Heart right ventricle (tissue), 16 donors: Measurements from ENCODE around the gene MYOD1. TPM values are rescaled to one million over a fixed set of nuclear protein-coding genes. Genes with fewer than 3 reads are reported as not detected.
A peak's percentile ranks its signal among the peaks of the same experiment; 100 is the strongest.

Experiments
- ATAC-seq, 8 donors: fragments of 200-7000 bp; cut with Tn5 transposase; one replicate each; pipeline ENCODE4 v1.9.1; 2020; ENCODE audit warnings: mild to moderate bottlenecking in 8 of 8, moderate library complexity in 8 of 8, moderate number of reproducible peaks in 1 of 8
- DNase-seq, 2 donors: peaks; one replicate each; pipeline ENCODE4 v3.0.0-alpha.2; 2020
- H3K27ac ChIP-seq, 10 donors: fragments of 200-600 bp; sonication (generic) in 2 of 10; one replicate each; pipeline versions ENCODE4 v1.5.0 to v1.8.0; 2020 to 2022; ENCODE audit warnings: mild to moderate bottlenecking in 3 of 10
- H3K27me3 ChIP-seq, 7 donors: fragments of 200-600 bp; one replicate each; pipeline ENCODE4 v1.8.0; 2021 to 2022; ENCODE audit warnings: mild to moderate bottlenecking in 2 of 7
- H3K36me3 ChIP-seq, 9 donors: fragments of 200-600 bp; sonication (generic) in 1 of 9; one replicate each; pipeline versions ENCODE4 v1.5.0 to v1.8.0; 2020 to 2022; ENCODE audit warnings: mild to moderate bottlenecking in 2 of 9
- H3K4me1 ChIP-seq, 9 donors: fragments of 200-600 bp; sonication (generic) in 1 of 9; one replicate each; pipeline versions ENCODE4 v1.5.0 to v1.8.0; 2020 to 2022; ENCODE audit warnings: mild to moderate bottlenecking in 4 of 9
- H3K4me3 ChIP-seq, 10 donors: fragments of 200-600 bp; sonication (generic) in 2 of 10; one replicate each; pipeline versions ENCODE4 v1.5.0 to v1.8.0; 2020 to 2022; ENCODE audit warnings: mild to moderate bottlenecking in 7 of 10, moderate library complexity in 2 of 10
- H3K9me3 ChIP-seq, 11 donors: fragments of 200-600 bp in 10 of 11; sonication (generic) in 2 of 11; one replicate each; pipeline versions ENCODE4 v1.5.0 to v1.8.0; 2013 to 2022; ENCODE audit warnings: mild to moderate bottlenecking in 2 of 11, control low read depth in 1 of 11, moderate library complexity in 1 of 11
- CTCF ChIP-seq, 9 donors: fragments of 200-600 bp; sonication (generic) in 2 of 9; IDR thresholded peaks; one replicate each; pipeline versions ENCODE4 v1.5.0 to v1.8.0; 2021 to 2022; ENCODE audit warnings: antibody characterized with exemption in 9 of 9, mild to moderate bottlenecking in 5 of 9, moderate library complexity in 1 of 9
- WGBS, 2 donors: extraction: QIAGEN DNeasy Blood & Tissue Kit; methylation state at CpG; one replicate each; pipeline ENCODE4 v1.1.7; 2013; ENCODE audit warnings: inconsistent platforms in 1 of 2; 5-methylcytosine and 5-hydroxymethylcytosine counted together
- intact Hi-C, 10 donors: fragments of 100-400 bp; cut with DNase I; formaldehyde crosslinking; loops; one replicate each; pipeline versions ENCODE4 v1.11.1 to v1.14.2; 2022
- polyA plus RNA-seq, 2 donors: library from polyadenylated mRNA; stranded (reverse); fragments of 200-250 nt; gene quantifications; one replicate each; pipeline ENCODE4 v1.2.3, GENCODE V29; 2013
- total RNA-seq, 10 donors: library from RNA; stranded (reverse); fragmentation: NEBNext Ultra II Directional in 3 of 10; extraction: Animal tissue kit (Norgen Biotek cat#: 25700) in 3 of 10; gene quantifications; one replicate each; pipeline versions ENCODE4 v1.2.1 to v1.2.4, GENCODE V29; 2021 to 2023
- donor health status: Arrhythmogenic right ventricular cardiomyopathy.
- donor health status: ischemic (EF 13 %, LVEDD 7.1; RV severe dilation, severe dysfunction).
- donor health status: healthy with polysubstance abuse.
- donor health status: DM: no; HTN: yes; CAD: no.
- donor health status: DM: no; HTN: no; CAD: no.
- donor health status: ischemic (EF 25% LVEDD 6.9; RV normal size, moderate dysfunction).
- donor health status: ischemic (EF 25% LVEDD 5.7; RV mildly dilated, moderate dysfunction).
- donor health status: healthy.
- donor health status: DM: yes; HTN: yes; CAD: no.
- donor health status: Ischemic cardiomyopathy.
- donor health status: ischemic (EF 35%, LVEDD 5.7; RV mildly dilated, moderate dysfunction).
- donor health status: nonischemic (EF 11% LVEDD 7.7; RV severe dilation, severe dysfunction).
- donor health status: DM: yes; HTN: yes; CAD: no.
- donor health status: PGD.
- donor health status: ischemic (EF 29% LVEDD 5.4; RV normal size, mild dysfunction).
- donor health status: nonischemic (EF 23%, LVEDD 6.1; RV moderate dilation, normal function).

The MYOD1 gene
- total and polyA plus RNA-seq, 12 donors, result 0.20 TPM; not detected in 11

DNA sequence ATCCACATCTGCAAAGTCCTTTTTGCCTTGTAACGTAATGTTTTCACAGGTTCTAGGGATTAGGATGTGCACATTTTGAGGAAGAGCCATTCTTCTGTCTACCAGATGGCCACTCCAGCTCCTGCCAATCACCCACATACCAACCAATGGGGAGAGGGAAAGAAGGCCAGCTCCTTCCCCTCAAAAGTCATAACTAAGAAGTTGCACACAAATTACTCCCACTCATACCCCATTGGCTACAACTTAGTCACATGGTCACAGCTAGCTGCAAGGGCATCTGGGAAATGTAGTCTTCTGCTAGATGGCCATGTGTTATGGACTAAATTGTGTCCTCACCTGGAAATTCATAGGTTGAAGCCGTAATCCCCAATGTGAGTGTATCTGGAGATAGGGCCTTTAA is 15.4 kb upstream of the MYOD1 start:
- Histone ChIP-seq H3K27me3 (peaks cover 0 to 5% (median 0%) of the 10 kb centered on the region in 7 donors), H3K4me3 (no peak overlapping the region), H3K27ac (no peak overlapping the region), H3K4me1 (no peaks in the 10 kb centered on the region), H3K36me3 (no peaks in the 10 kb centered on the region), H3K9me3 (peaks cover 0 to 7% (median 0%) of the 10 kb centered on the region in 11 donors)
- 95 to 96% methylated on average over 2 of the region's 2 CpGs for WGBS, 2 donors
- TF ChIP-seq CTCF (IDR thresholded peaks at IDR 0.05), result no peak
- ATAC-seq (no peak), DNase-seq (no peak)
- intact Hi-C loops, result no loop called here

GRCh38 chr11:17707830-17708229 is 11.5 kb upstream of the MYOD1 start:
- DNase-seq, result no peak
- no peak for TF ChIP-seq CTCF (IDR thresholded peaks at IDR 0.05)
- no peaks in the 10 kb centered on the region for H3K36me3 ChIP-seq
- peaks cover 0 to 14% (median 6%) of the 10 kb centered on the region in 7 donors for H3K27me3 ChIP-seq
- intact Hi-C loops, result no loop called here
- ATAC-seq, result peak in 1 of 8 donors; percentile 43
- H3K9me3 ChIP-seq, result peaks cover 0 to 7% (median 0%) of the 10 kb centered on the region in 11 donors
- no peaks in the 10 kb centered on the region for H3K4me1 ChIP-seq
- no peak overlapping the region for H3K27ac ChIP-seq
- 45 to 48% methylated on average over 4 of the region's 4 CpGs for WGBS, 2 donors
- H3K4me3 ChIP-seq, result no peak overlapping the region

DNA sequence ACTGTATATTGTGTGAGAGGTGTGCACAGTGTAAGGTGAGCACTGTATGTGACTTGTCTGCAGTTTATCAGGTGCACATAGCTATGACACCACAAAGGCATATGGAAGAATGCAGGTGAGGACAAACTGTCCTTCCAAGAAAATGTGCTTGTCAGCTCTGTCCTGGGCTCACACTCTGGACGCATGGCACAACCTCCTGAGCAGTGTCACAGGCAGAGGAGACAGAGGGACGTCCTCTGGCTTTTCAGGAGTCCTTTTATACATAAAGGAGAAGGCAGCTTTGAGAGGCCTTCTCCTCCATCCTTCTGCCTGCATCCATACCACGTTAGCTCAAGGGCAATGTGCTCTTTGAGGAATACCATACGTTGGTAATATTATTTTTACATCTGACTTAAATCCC is 7.5 kb upstream of the MYOD1 start:
- Histone ChIP-seq H3K27ac (no peak overlapping the region), H3K4me3 (no peak overlapping the region), H3K9me3 (no peaks in the 10 kb centered on the region), H3K36me3 (no peaks in the 10 kb centered on the region), H3K4me1 (peaks cover 0 to 14% (median 6%) of the 10 kb centered on the region in 9 donors), H3K27me3 (peaks cover 0 to 35% (median 26%) of the 10 kb centered on the region in 7 donors)
- 18 to 54% methylated on average over 4 of the region's 4 CpGs for WGBS, 2 donors
- no peak for TF ChIP-seq CTCF (IDR thresholded peaks at IDR 0.05)
- no peak for ATAC-seq
- intact Hi-C loops, result loop anchor here in 1 of 10 donors (10.0 kb wide), 1 partner anchor 107 kb away; no protein-coding TSS in a partner anchor
- DNase-seq, result no peak

GRCh38 chr11:17713851-17714250 is 5.5 kb upstream of the MYOD1 start:
- H3K4me3 ChIP-seq, result no peak overlapping the region
- peaks cover 0 to 17% (median 6%) of the 10 kb centered on the region in 9 donors for H3K4me1 ChIP-seq
- peaks cover 0 to 50% (median 46%) of the 10 kb centered on the region in 7 donors for H3K27me3 ChIP-seq
- H3K27ac ChIP-seq, result peak overlapping the region in 6 of 10 donors; percentile 10 to 58 (median 42)
- ATAC-seq (peak in 5 of 8 donors; percentile 7 to 30 (median 14)), DNase-seq (no peak)
- intact Hi-C loops, result loop anchor here in 1 of 10 donors (10.0 kb wide), 1 partner anchor 109 kb away; no protein-coding TSS in a partner anchor
- TF ChIP-seq CTCF (IDR thresholded peaks at IDR 0.05), result no peak
- WGBS, 2 donors, result 28 to 41% methylated on average over 1 of the region's 1 CpG
- no peaks in the 10 kb centered on the region for H3K36me3 ChIP-seq
- no peaks in the 10 kb centered on the region for H3K9me3 ChIP-seq
